22Rv1 (cell line): ENCODE data around the gene GOLGA6L26.
A peak's percentile ranks its signal among the peaks of the same experiment; 100 is the strongest.
"Not testable (repeated sequence)": the region's sequence is repeated elsewhere in the genome, so short reads cannot be mapped to it uniquely, and the experiment has no call there.

Source experiments
- H3K27ac ChIP-seq: fragments of 450-650 bp; 2 replicates; pipeline ENCODE4 v1.5.1; 2017
- ZFX ChIP-seq: fragments of 450-650 bp; IDR thresholded peaks from 2 replicates; pipeline ENCODE4 v1.6.1; 2017; ENCODE audit warnings: antibody characterized with exemption, borderline replicate concordance
- TF ChIP-seq, protein P1 (sequence below): fragments of 450-650 bp; IDR thresholded peaks from 2 replicates; pipeline ENCODE4 v1.5.1; 2017; ENCODE audit warnings: mild to moderate bottlenecking

Gene GOLGA6L26

DNA sequence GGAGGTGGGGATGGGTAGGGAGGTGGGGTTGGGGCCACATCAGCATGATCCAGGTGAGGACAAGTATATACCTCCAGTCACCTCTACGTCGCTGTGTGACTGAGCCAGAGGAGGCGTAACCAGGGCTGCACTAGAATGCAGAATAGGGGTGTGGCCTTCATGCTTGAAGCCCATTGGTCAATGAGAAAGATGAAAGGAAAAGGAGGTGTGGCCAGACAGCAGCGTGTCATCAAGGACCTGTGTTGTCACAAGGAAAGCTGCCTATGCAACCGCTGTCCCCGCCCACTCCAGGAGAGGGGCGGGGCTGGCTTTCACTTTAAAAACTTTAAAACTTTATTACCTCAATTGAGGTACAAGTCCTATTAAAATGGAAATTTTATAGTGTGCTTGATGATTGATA, at the start of gene GOLGA6L26:
GOLGA6L26 (minus strand) TSS at position 101 of the 400 bp plus-strand sequence; CDS start at position 40, 61 bp downstream.
- H3K27ac ChIP-seq = not testable (repeated sequence)

DNA sequence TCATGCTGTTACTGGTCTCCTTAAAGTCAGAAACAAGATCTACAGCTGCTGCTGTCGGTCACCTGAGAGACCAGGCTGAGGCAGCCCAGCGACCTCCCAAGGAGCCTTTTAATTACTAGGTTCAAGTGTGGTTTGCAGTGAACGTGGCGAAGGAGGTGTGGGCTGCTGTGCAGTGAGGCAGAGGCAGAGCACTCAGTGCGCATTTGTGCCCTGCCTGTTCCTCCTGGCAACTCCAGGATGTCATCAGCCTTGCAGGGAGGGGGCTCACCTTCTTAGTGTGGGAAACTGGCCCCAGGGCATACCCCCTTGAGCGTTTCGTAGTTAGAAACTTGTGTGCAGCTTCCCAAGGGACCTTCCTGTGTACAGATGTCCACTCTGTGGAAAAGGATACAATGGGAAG, 47.2 kb upstream of the GOLGA6L26 start:
- not testable (repeated sequence) for H3K27ac ChIP-seq

DNA sequence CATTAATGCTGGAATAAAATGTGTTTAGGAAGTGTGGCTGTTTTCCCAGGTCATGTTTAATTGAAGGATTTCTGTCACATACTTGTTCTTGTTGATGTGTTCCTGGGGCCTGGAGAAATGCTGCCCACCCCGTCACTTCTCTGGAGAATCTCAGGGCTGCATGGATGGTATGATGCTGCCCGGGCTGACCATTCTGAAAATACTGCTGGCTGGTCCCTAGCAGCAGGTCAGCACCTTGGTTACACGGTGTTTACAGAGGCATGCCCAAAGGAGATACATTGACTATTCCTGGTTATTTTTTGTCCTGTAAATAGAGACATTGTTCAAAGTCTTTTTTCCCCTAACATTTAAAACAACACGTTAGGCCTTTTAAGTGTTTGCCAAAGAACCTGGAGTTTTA, 46.7 kb upstream of the GOLGA6L26 start:
- not testable (repeated sequence) for H3K27ac ChIP-seq

- H3K27ac ChIP-seq = not testable (repeated sequence)
These were observed 45.0 kb upstream of the GOLGA6L26 start for GRCh38 chr15:23378946-23379345.

- H3K27ac ChIP-seq = not testable (repeated sequence)
These were observed 40.2 kb upstream of the GOLGA6L26 start for GRCh38 chr15:23374226-23374625.

DNA sequence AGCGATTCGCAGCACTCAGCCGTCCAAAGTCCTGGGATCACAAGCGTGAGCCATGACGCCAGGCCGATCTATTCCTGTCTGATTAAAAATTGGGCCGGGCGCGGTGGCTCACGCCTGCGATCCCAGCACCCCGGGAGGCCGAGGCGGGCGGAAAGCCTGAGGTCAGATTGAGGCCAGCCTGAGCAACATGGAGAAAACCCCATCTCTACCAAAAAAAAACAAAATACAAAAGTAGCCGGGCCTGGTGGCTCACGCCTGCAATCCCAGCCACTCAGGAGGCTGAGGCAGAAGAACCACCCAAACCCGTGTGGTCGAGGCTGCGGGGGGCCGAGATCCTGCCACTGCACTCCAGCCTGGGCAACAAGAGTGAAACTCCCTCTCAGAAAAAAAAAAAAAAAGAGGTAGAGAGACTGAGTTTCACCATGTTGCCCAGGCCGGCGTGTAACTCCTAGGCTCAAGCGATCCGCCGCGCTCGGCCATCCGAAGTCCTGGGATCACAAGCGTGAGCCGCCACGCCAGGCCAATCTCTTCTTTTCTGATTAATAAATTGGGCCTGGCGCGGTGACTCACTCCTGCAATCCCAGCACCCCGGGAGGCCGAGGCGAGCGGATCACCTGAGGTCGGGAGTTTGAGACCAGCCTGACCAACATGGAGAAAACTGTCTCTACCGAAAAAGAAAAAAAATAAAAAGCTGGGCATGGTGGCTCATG, 39.0 kb upstream of the GOLGA6L26 start:
- not testable (repeated sequence) for H3K27ac ChIP-seq

GRCh38 chr15:23372284-23372683, 38.3 kb upstream of the GOLGA6L26 start:
- TF ChIP-seq, protein P1, sequence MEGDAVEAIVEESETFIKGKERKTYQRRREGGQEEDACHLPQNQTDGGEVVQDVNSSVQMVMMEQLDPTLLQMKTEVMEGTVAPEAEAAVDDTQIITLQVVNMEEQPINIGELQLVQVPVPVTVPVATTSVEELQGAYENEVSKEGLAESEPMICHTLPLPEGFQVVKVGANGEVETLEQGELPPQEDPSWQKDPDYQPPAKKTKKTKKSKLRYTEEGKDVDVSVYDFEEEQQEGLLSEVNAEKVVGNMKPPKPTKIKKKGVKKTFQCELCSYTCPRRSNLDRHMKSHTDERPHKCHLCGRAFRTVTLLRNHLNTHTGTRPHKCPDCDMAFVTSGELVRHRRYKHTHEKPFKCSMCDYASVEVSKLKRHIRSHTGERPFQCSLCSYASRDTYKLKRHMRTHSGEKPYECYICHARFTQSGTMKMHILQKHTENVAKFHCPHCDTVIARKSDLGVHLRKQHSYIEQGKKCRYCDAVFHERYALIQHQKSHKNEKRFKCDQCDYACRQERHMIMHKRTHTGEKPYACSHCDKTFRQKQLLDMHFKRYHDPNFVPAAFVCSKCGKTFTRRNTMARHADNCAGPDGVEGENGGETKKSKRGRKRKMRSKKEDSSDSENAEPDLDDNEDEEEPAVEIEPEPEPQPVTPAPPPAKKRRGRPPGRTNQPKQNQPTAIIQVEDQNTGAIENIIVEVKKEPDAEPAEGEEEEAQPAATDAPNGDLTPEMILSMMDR = no peak
- no peak for TF ChIP-seq ZFX
- no peak overlapping the region for H3K27ac ChIP-seq

- not testable (repeated sequence) for H3K27ac ChIP-seq
These were observed 37.9 kb upstream of the GOLGA6L26 start for GRCh38 chr15:23371868-23372267.

- not testable (repeated sequence) for H3K27ac ChIP-seq
These were observed 37.1 kb upstream of the GOLGA6L26 start for GRCh38 chr15:23371134-23371533.

DNA sequence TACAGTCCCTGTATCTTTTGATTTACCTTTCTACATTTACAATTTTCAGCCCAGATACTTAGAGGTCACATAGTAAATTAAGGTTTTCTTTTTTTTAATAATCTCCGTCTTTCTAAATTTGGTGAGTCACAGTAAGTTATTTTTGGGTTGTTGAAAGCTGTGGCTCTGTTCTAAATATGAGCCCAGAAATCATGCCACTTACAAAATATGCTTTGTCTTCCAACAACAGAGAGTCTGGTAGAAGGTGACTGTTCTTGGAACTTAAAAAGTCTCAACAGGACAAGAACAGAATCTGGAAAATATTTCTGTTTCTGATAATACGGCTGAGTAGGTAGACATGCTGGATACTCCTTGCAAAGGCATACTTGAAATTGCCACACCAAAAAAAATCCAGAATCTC, 36.6 kb upstream of the GOLGA6L26 start:
- no peak overlapping the region for H3K27ac ChIP-seq
- no peak for TF ChIP-seq ZFX
- TF ChIP-seq, protein P1 = no peak

- H3K27ac ChIP-seq = not testable (repeated sequence)
These were observed 30.3 kb upstream of the GOLGA6L26 start for GRCh38 chr15:23364261-23364660.

DNA sequence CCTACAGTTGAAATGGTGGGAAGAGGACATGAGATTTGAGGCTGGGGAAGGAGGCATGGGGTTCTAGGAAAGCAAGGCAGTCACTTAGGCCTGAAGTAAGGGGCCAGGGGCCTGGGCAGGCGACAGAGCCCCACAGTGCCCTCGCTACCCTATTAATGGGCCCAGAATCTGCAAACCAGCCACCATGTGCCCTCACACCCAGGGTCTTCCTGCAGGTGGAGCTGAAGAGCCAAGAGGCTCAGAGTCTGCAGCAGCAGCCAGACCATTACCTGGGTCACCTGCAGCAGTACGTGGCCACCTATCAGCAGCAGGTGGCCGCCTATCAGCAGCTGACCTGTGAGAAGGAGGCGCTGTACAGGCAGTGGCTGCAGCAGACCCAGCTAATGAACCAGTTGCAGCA, 28.6 kb upstream of the GOLGA6L26 start:
- not testable (repeated sequence) for H3K27ac ChIP-seq

DNA sequence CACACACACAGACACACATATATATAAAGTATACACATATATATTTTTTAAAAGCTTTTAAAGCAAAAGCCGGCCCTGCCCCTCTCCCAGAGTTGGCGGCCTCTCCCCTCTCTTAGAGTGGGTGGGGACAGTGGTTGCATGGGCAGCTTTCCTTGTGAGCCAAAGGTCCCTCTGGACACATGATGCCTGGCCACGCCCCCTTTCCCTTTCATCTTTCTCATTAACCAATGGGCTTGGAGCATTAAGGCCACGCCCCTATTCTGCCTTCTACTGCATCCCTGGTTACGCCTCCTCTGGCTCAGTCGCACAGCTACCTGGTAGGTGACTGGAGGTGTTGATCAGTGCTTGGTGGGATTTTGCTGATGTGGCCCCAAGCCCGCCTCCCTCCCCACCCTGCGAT, 20.5 kb upstream of the GOLGA6L26 start, which contains the start of gene GOLGA8S:
GOLGA8S (plus strand) TSS at position 301 of the 400 bp plus-strand sequence; CDS start at position 363, 62 bp downstream.
- H3K27ac ChIP-seq = not testable (repeated sequence)

DNA sequence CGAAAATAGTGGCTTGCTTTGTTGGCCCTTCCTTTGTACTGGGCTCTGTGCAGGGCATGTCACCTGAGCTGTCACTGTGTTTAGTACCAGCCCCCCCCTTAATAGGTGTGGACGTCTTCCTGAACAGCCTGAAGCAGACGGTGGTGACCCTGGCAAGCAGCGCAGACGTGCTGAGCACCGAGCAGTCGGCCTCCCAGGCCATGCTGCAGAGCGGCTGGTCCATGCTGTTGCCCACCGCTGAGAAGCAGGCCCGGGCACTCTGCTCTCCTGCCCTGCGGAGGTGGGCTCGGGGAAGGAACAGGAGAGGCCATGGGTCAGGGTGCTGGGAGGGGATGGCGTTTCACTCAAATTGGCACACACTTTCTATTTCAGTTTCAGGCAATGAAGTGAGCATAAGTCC, 22.8 kb downstream of the GOLGA6L26 start:
- not testable (repeated sequence) for H3K27ac ChIP-seq

DNA sequence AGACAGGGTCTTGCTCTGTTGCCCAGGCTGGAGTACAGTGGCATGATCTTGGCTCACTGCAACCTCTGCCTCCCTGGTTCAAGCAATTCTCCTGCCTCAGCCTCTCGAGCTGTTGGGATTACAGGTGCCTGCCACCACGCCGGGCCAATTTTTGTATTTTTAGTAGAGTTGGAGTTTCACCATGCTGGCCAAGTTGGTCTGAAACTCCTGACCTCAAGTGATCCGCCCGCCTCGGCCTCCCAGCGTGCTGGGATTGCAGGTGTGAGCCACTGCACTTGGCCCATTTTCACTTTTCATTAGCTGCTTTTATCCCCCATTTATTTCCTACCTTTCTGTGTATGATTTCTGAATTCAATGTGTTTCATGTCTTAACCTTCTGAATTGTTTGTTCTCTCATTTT, 28.1 kb downstream of the GOLGA6L26 start:
- not testable (repeated sequence) for H3K27ac ChIP-seq

DNA sequence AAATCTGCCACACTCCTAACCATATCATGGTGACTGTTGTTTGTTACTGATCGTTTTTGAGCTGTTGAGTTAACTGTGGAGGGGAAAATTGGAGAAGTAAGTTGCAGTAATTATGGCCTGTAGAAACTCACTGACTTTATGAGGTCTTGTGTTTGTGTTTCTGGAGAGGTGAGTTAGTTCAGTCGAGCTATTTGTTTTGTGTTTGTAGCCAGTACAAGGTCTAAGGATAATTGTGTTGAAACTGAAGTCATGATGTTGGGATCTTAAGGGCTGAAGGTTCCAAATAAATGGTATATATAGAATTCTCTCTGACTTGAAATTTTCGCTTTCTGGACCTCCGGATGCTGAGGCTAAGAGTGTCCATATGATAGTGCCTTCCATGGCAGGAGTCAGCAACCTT, 29.2 kb downstream of the GOLGA6L26 start:
- peak overlapping the region; percentile 62; the same call in 1 of the 2 replicates for H3K27ac ChIP-seq

- peak overlapping the region; percentile 62 for H3K27ac ChIP-seq
These were observed 29.7 kb downstream of the GOLGA6L26 start for GRCh38 chr15:23304267-23304666.

DNA sequence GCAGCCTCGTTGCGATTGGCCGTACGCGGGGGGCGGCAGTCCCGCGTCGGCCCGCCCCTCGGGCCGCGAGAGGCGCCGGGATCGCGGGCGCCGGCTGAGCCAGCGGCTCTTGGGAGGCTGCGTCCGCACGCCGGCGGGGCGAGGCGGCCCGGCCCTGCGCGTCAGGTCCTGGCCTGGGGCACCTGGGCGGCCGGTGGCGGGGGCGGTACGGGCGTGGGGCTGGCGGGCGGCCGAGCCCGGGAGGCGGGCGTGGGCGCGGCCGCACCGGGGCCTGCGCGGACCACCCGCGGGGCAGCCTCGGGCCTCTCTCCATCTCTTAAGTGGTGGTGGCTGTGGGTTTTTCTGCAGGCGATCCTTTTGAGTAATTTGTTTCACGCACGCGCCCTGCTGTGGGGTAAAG, 30.3 kb downstream of the GOLGA6L26 start:
- peak overlapping the region; percentile 62 for H3K27ac ChIP-seq

GRCh38 chr15:23303246-23303645, 30.8 kb downstream of the GOLGA6L26 start:
- H3K27ac ChIP-seq = peak overlapping the region; percentile 62; the same call in 1 of the 2 replicates
